MG63 (cell line): Measurements from ENCODE around the gene FAM216A. TPM values are rescaled to one million over a fixed set of nuclear protein-coding genes. Genes with fewer than 3 reads are reported as not detected.
"Not testable (repeated sequence)": the region's sequence is repeated elsewhere in the genome, so short reads cannot be mapped to it uniquely, and the experiment has no call there.

ENCODE experiments used
- DNase-seq: peaks from one replicate; pipeline ENCODE4 v3.0.0-alpha.2; 2020
- H3K27me3 ChIP-seq: fragments of 250-450 bp; sonication (Bioruptor Pico); 2 replicates; pipeline ENCODE4 v1.5.1; 2020; ENCODE audit warnings: mild to moderate bottlenecking, moderate library complexity
- H3K36me3 ChIP-seq: fragments of 250-450 bp; sonication (Bioruptor Pico); 2 replicates; pipeline ENCODE4 v1.5.1; 2020; ENCODE audit warnings: mild to moderate bottlenecking, moderate library complexity
- H3K4me3 ChIP-seq: fragments of 250-450 bp; sonication (Bioruptor Pico); 2 replicates; pipeline ENCODE4 v1.5.1; 2020; ENCODE audit warnings: mild to moderate bottlenecking, moderate library complexity
- H3K9me3 ChIP-seq: fragments of 250-450 bp; sonication (Bioruptor Pico); 2 replicates; pipeline ENCODE4 v1.5.1; 2020; ENCODE audit warnings: mild to moderate bottlenecking, moderate library complexity
- total RNA-seq: library from RNA; depleted of rRNA; stranded (reverse); fragments of >200 nt; shearing (Covaris generic); gene quantifications from 2 replicates; pipeline ENCODE4 v1.2.3, GENCODE V29; 2014; ENCODE audit warnings: low replicate concordance; rRNA removed

The FAM216A gene
- 24.7 and 43.7 TPM in 2 replicates for total RNA-seq

GRCh38 chr12:110468214-110469048, at the start of gene FAM216A, which contains the start of gene GPN3:
FAM216A (plus strand) TSS chr12:110468845; CDS start chr12:110468876, 31 bp downstream.
GPN3 (minus strand) TSS chr12:110468257; CDS start chr12:110468203, 54 bp downstream.
- DNase-seq, result peak; percentile 96
- Histone ChIP-seq H3K4me3 (peak within 1 kb of the TSS; percentile 87), H3K9me3 (no peaks in the 10 kb centered on the region), H3K27me3 (no peaks in the 10 kb centered on the region), H3K36me3 (peaks cover 12% of the 10 kb centered on the region)

- H3K9me3 ChIP-seq, H3K36me3 ChIP-seq, H3K4me3 ChIP-seq, H3K27me3 ChIP-seq, DNase-seq: not testable (repeated sequence)
Measured at GRCh38 chr12:110420644-110421043, 48.0 kb upstream of the FAM216A start.

GRCh38 chr12:110421159-110421661, 47.4 kb upstream of the FAM216A start:
- H3K4me3 ChIP-seq, result no peak overlapping the region
- DNase-seq, result no peak
- H3K9me3 ChIP-seq, result no peaks in the 10 kb centered on the region
- no peaks in the 10 kb centered on the region for H3K36me3 ChIP-seq
- no peaks in the 10 kb centered on the region for H3K27me3 ChIP-seq

DNA sequence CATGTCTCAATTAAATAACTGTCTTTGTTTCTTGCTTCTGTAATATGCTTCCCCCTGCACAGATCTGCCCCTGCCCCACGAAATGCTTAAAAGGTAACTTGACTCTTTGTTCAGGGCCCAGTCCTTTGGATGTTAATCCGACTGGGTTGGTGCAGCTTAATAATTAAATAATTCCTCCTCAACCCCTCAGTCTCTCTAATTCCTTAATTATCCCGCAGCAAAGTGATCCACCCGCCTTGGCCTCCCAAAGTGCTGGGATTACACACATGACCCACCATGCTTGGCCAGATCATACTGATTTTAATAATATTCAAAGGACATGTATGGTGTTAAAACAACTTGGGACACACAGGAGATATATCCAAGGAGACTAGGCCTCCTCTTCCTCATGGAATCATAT, 46.9 kb upstream of the FAM216A start:
- DNase-seq, result no peak
- Histone ChIP-seq H3K27me3 (no peaks in the 10 kb centered on the region), H3K4me3 (no peak overlapping the region), H3K36me3 (no peaks in the 10 kb centered on the region), H3K9me3 (no peaks in the 10 kb centered on the region)

DNA sequence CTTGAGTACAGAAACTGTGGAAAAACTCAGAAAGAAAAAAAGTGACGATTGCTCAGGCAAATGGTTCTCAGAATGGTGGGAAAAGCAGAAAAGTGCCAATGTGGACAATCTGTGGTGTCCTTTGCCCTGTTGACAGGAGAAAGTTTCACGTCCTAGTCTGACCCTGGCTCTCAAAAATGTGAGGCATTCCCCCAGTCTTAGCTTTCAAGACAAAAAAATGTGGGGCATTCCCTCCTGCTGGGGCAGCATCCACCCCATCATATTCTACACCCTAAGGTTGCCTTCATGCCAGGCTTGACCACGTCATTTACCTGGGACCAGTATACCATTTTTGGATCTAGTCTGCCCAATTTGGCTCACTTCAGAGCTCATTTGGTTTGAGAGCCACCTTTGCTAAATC, 44.4 kb upstream of the FAM216A start:
- Histone ChIP-seq H3K4me3 (no peak overlapping the region), H3K9me3 (no peaks in the 10 kb centered on the region), H3K27me3 (no peaks in the 10 kb centered on the region), H3K36me3 (no peaks in the 10 kb centered on the region)
- no peak for DNase-seq

- H3K4me3 ChIP-seq, result no peak overlapping the region
- no peaks in the 10 kb centered on the region for H3K36me3 ChIP-seq
- no peaks in the 10 kb centered on the region for H3K9me3 ChIP-seq
- DNase-seq, result no peak
- no peaks in the 10 kb centered on the region for H3K27me3 ChIP-seq
Measured at GRCh38 chr12:110426406-110426805, 42.2 kb upstream of the FAM216A start.

DNA sequence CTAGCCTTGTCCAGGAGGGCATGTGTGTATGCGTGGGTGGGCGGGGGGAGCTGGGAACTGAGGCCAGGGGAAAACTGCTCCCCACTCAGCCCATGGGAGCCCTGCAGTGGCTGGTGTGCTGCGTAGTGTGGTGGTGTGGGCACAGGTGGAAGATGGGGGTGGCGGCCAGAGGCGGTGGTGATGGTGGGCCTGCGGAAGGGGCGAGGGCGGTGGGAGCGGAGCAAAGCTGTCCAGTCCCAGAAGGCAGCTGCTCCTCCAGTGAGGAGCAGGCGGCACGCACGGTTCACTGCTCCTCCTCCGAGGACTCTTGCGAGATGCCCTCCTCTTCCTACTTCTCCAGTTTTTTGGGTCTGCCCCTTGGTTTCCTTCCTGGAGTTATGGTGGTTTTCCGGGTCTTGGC, 39.0 kb upstream of the FAM216A start:
- not testable (repeated sequence) for H3K36me3 ChIP-seq, H3K9me3 ChIP-seq, DNase-seq, H3K27me3 ChIP-seq, H3K4me3 ChIP-seq

- Histone ChIP-seq H3K9me3 (no peaks in the 10 kb centered on the region), H3K27me3 (no peaks in the 10 kb centered on the region), H3K4me3 (peak overlapping the region; percentile 52; the same call in 1 of the 2 replicates), H3K36me3 (peaks cover 23% of the 10 kb centered on the region)
- DNase-seq, result no peak
Measured at GRCh38 chr12:110431957-110432587, 36.6 kb upstream of the FAM216A start.

DNA sequence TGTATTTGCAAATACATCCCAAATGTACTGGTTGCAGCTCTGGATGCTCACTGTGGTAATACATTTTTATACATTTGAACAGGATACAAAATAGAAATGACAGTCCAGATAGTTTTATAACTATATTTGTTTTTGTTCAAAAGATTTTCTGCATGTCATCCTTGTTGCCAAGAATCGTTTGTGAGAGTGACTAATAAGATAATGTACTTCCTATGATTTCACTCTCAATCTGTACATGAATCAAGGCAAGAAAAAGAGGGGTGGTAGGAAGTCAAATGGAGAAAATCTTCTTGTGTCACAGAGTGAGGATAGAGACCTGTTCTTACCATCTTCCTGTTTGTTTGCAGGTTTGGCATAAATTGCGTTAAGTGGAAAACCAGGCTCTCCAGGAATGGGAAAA, 32.4 kb upstream of the FAM216A start:
- H3K36me3 ChIP-seq, result peaks cover 46% of the 10 kb centered on the region
- H3K4me3 ChIP-seq, result no peak overlapping the region
- no peaks in the 10 kb centered on the region for H3K9me3 ChIP-seq
- H3K27me3 ChIP-seq, result no peaks in the 10 kb centered on the region
- no peak for DNase-seq

GRCh38 chr12:110444455-110444854, 24.2 kb upstream of the FAM216A start:
- H3K27me3 ChIP-seq, result no peaks in the 10 kb centered on the region
- no peak for DNase-seq
- no peak overlapping the region for H3K4me3 ChIP-seq
- peaks cover 58% of the 10 kb centered on the region for H3K36me3 ChIP-seq
- no peaks in the 10 kb centered on the region for H3K9me3 ChIP-seq

GRCh38 chr12:110449799-110450497, 18.7 kb upstream of the FAM216A start, which contains the start of gene ARPC3:
ARPC3 (minus strand) TSS chr12:110450337; CDS start chr12:110450260, 77 bp downstream.
- H3K36me3 ChIP-seq, result peaks cover 20% of the 10 kb centered on the region
- H3K9me3 ChIP-seq, result no peaks in the 10 kb centered on the region
- peak; percentile 95 for DNase-seq
- peak within 1 kb of the TSS; percentile 94 for H3K4me3 ChIP-seq
- H3K27me3 ChIP-seq, result no peaks in the 10 kb centered on the region

DNA sequence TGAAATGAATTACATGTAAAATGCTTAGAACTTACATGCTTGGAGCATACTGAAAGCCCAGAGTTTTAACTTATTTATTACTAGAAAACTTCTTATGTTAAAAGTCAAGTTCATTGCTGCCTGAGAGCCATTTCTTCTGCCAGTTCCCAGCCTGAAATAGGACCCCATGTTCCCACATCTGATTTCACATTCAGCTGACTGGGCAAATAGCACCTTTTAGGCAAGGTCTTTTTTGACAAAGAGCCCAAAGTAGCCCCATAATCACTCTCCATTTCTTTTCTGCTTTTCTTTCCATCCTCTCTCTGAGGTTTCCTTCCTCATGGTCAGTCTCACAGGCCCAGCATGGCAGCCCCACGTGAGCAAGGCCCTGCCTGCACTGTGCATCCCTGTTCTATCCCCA, 17.4 kb upstream of the FAM216A start:
- Histone ChIP-seq H3K9me3 (no peaks in the 10 kb centered on the region), H3K4me3 (no peak overlapping the region), H3K27me3 (no peaks in the 10 kb centered on the region), H3K36me3 (peaks cover 23% of the 10 kb centered on the region)
- no peak for DNase-seq

DNA sequence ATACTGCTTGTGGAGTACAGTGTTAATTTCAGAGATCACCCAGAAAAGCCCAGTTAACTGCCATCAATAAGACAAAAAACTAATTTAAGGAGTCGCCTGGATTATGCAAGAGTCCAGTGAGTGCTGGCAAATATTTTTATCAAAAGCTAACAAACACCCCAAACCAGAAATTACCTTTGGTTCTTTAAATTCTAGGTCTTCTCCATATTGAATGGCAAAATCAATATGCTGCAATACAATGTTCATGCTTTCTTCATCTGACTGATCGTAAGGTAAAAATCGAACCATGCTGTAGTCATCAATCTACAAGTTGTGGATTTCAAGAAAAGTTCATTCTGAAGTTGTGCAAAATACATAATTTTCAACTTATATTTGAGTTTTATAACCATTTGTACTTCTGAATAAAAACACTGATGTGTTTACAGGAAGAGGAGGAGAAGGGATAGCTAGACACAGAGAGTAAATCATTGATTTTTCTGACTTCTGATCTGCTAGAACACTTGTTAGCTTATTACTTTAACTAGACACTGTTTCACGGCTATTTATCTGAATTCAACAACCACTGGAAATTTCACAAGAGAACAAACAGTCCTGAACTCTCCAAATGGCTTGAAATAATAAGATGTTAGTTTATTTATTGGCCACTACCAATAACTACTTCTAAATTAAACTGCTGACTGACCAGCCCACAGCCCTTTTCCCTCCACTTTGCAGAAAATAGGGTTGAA, 14.9 kb upstream of the FAM216A start:
- no peaks in the 10 kb centered on the region for H3K9me3 ChIP-seq
- peaks cover 10% of the 10 kb centered on the region for H3K36me3 ChIP-seq
- DNase-seq, result no peak
- H3K4me3 ChIP-seq, result no peak overlapping the region
- H3K27me3 ChIP-seq, result no peaks in the 10 kb centered on the region

- no peak for DNase-seq
- Histone ChIP-seq H3K4me3 (no peak overlapping the region), H3K27me3 (no peaks in the 10 kb centered on the region), H3K36me3 (peaks cover 12% of the 10 kb centered on the region), H3K9me3 (no peaks in the 10 kb centered on the region)
Measured at GRCh38 chr12:110458756-110459155, 9.9 kb upstream of the FAM216A start.

- H3K36me3 ChIP-seq, H3K4me3 ChIP-seq, H3K27me3 ChIP-seq, DNase-seq, H3K9me3 ChIP-seq: not testable (repeated sequence)
Measured at GRCh38 chr12:110461189-110461588, 7.5 kb upstream of the FAM216A start.

GRCh38 chr12:110465024-110465423, 3.6 kb upstream of the FAM216A start:
- Histone ChIP-seq H3K27me3 (no peaks in the 10 kb centered on the region), H3K4me3 (no peak overlapping the region), H3K9me3 (no peaks in the 10 kb centered on the region), H3K36me3 (peaks cover 7% of the 10 kb centered on the region; the same call in 1 of the 2 replicates)
- DNase-seq, result no peak
